ENCODE data around the gene NLGN4X. TPM values are rescaled to one million over a fixed set of nuclear protein-coding genes. Genes with fewer than 3 reads are reported as not detected.

NLGN4X gene
- total RNA-seq, 1 donor from 2014 or later = not detected

- no peaks in the 10 kb centered on the region for H3K27me3 Mint-ChIP-seq (ENCODE audit: unreplicated experiment)
- DNase-seq (ENCODE audit: extremely low spot score, unreplicated experiment) = no peak
- no peaks in the 10 kb centered on the region for H3K36me3 Mint-ChIP-seq (ENCODE audit: unreplicated experiment)
- H3K9me3 Mint-ChIP-seq (ENCODE audit: unreplicated experiment) = peaks cover 23% of the 10 kb centered on the region
- no peaks in the 10 kb centered on the region for H3K4me1 Mint-ChIP-seq (ENCODE audit: unreplicated experiment)
- no peak for TF ChIP-seq CTCF (IDR thresholded peaks at IDR 0.05)
- no peak overlapping the region for H3K4me3 Mint-ChIP-seq (ENCODE audit: unreplicated experiment)
- H3K27ac Mint-ChIP-seq (ENCODE audit: unreplicated experiment) = no peak overlapping the region
Observed at GRCh38 chrX:6049132-6049531, 179.5 kb downstream of the NLGN4X start.

- Mint-ChIP-seq H3K4me3 (ENCODE audit: unreplicated experiment) (no peak overlapping the region), H3K9me3 (ENCODE audit: unreplicated experiment) (peaks cover 13% of the 10 kb centered on the region), H3K4me1 (ENCODE audit: unreplicated experiment) (no peaks in the 10 kb centered on the region), H3K36me3 (ENCODE audit: unreplicated experiment) (no peaks in the 10 kb centered on the region), H3K27ac (ENCODE audit: unreplicated experiment) (no peak overlapping the region), H3K27me3 (ENCODE audit: unreplicated experiment) (no peaks in the 10 kb centered on the region)
- no peak for TF ChIP-seq CTCF (IDR thresholded peaks at IDR 0.05)
- DNase-seq (ENCODE audit: extremely low spot score, unreplicated experiment) = no peak
Observed at GRCh38 chrX:6041630-6042029, 187.0 kb downstream of the NLGN4X start.

- TF ChIP-seq CTCF (IDR thresholded peaks at IDR 0.05) = no peak
- H3K4me3 Mint-ChIP-seq (ENCODE audit: unreplicated experiment) = no peak overlapping the region
Observed at GRCh38 chrX:6029014-6029413, 199.7 kb downstream of the NLGN4X start.

GRCh38 chrX:6026980-6027379 is 201.7 kb downstream of the NLGN4X start:
- DNase-seq (ENCODE audit: extremely low spot score, unreplicated experiment) = no peak
- Mint-ChIP-seq H3K36me3 (ENCODE audit: unreplicated experiment) (no peaks in the 10 kb centered on the region), H3K27me3 (ENCODE audit: unreplicated experiment) (no peaks in the 10 kb centered on the region), H3K4me3 (ENCODE audit: unreplicated experiment) (no peak overlapping the region), H3K27ac (ENCODE audit: unreplicated experiment) (no peak overlapping the region), H3K4me1 (ENCODE audit: unreplicated experiment) (no peaks in the 10 kb centered on the region), H3K9me3 (ENCODE audit: unreplicated experiment) (peaks cover 3% of the 10 kb centered on the region)
- TF ChIP-seq CTCF (IDR thresholded peaks at IDR 0.05) = no peak

More at GRCh38 chrX:6029014-6029413, 199.7 kb downstream of the NLGN4X start:
- Mint-ChIP-seq H3K27ac (ENCODE audit: unreplicated experiment) (no peak overlapping the region), H3K9me3 (ENCODE audit: unreplicated experiment) (peaks cover 5% of the 10 kb centered on the region), H3K4me1 (ENCODE audit: unreplicated experiment) (no peaks in the 10 kb centered on the region), H3K36me3 (ENCODE audit: unreplicated experiment) (no peaks in the 10 kb centered on the region), H3K27me3 (ENCODE audit: unreplicated experiment) (no peaks in the 10 kb centered on the region)
- no peak for DNase-seq (ENCODE audit: extremely low spot score, unreplicated experiment)

GRCh38 chrX:6026429-6026828 is 202.2 kb downstream of the NLGN4X start:
- no peaks in the 10 kb centered on the region for H3K36me3 Mint-ChIP-seq (ENCODE audit: unreplicated experiment)
- H3K27me3 Mint-ChIP-seq (ENCODE audit: unreplicated experiment) = no peaks in the 10 kb centered on the region
- H3K4me3 Mint-ChIP-seq (ENCODE audit: unreplicated experiment) = no peak overlapping the region
- no peak for TF ChIP-seq CTCF (IDR thresholded peaks at IDR 0.05)
- no peak for DNase-seq (ENCODE audit: extremely low spot score, unreplicated experiment)
- peaks cover 3% of the 10 kb centered on the region for H3K9me3 Mint-ChIP-seq (ENCODE audit: unreplicated experiment)
- no peak overlapping the region for H3K27ac Mint-ChIP-seq (ENCODE audit: unreplicated experiment)
- H3K4me1 Mint-ChIP-seq (ENCODE audit: unreplicated experiment) = no peaks in the 10 kb centered on the region
